ENCODE data around the gene COL5A2. TPM values are rescaled to one million over a fixed set of nuclear protein-coding genes. Genes with fewer than 3 reads are reported as not detected.

COL5A2 gene
- total and polyA plus RNA-seq, 9 of the 15 experiments (the other 6 are each of a cell fraction or from before 2014, with no cell fraction given) = 0.01 to 0.54 (median 0.19) TPM

DNA sequence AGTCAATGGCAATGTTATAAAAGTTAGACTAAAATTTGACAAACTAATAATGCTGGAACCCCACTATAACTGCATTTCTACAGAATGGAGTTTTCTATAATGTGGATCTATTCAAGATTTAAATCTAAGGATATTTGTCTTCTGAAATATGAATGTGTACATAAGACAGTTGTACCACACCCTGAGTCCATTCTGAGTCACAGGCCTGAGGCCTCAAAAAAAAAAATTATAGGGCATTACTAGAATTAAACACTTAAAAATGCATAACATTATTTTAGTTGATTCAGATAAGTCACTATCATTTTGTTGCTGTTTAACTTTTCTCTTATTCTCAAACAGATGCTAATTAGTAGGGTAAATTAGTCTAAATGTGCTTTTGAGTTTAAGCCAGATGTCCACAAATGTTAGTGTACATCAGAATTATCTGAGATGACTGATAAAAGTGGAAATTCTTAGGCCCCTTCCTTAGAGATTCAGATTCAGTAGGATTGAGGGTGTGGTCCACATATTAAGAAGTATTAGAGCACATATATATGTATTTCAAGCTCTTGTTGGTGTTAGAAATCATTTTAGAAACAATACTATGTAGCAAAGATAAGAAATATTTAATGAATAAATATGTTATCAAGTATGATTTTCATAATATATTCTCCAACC lies 42.4 kb upstream of the COL5A2 start:
- no peak overlapping the region for H3K27ac ChIP-seq (ENCODE audit: extremely low read depth, low read depth, low read length)
- no TSS peak for BruUV-seq (replicated peaks)
- H3K9me3 ChIP-seq (replicated peaks; ENCODE audit: control insufficient read depth, insufficient read depth, low read depth, low read length) = no peaks in the 10 kb centered on the region
- H4K20me1 ChIP-seq (replicated peaks; ENCODE audit: control insufficient read depth, insufficient read depth, low read length) = no peaks in the 10 kb centered on the region
- in situ Hi-C loops (cut with MboI) (no loop called here), intact Hi-C loops (cut with micrococcal nuclease) (no loop called here)
- no peak overlapping the region for H3K4me2 ChIP-seq (ENCODE audit: insufficient read depth, low read length)
- DNase-seq (ENCODE audit: extremely low read depth in 1 of 4, low spot score in 3 of 4) = no peak
- no peaks in the 10 kb centered on the region for H3K27me3 ChIP-seq (ENCODE audit: control insufficient read depth in 2 of 2, insufficient read depth in 2 of 2, low read length in 2 of 2)
- ATAC-seq = no peak
- no peak overlapping the region for H3K4me3 ChIP-seq
- no peak for FAIRE-seq
- H2AFZ ChIP-seq (ENCODE audit: low read depth, low read length) = no peak overlapping the region
- ChIA-PET CTCF (ENCODE audit: low intra/inter-chr PET ratio) (no interaction called here), POLR2A (no interaction called here)
- peaks cover 0 to 3% of the 10 kb centered on the region in 2 experiments; a peak in 2 of 5 replicates for H3K4me1 ChIP-seq (replicated peaks in 1 of 2; ENCODE audit: control insufficient read depth in 2 of 2, insufficient read depth in 2 of 2, low read length in 2 of 2)
- no peaks in the 10 kb centered on the region for H3K36me3 ChIP-seq (ENCODE audit: control insufficient read depth, insufficient read depth, low read length)
- no peak overlapping the region for H3K9ac ChIP-seq (ENCODE audit: insufficient read depth in 1 of 2, low read depth in 2 of 2, low read length in 2 of 2)
- no peaks in the 10 kb centered on the region for H3K79me2 ChIP-seq (ENCODE audit: control insufficient read depth, insufficient read depth, low read length)
- no peaks in the 10 kb centered on the region for H3K9me1 ChIP-seq (ENCODE audit: control insufficient read depth, insufficient read depth, low read length)
- TF ChIP-seq GTF3C2 (IDR thresholded peaks at IDR 0.05; ENCODE audit: borderline replicate concordance, extremely low read depth, insufficient read length) = no peak
- TF ChIP-seq, protein P1, sequence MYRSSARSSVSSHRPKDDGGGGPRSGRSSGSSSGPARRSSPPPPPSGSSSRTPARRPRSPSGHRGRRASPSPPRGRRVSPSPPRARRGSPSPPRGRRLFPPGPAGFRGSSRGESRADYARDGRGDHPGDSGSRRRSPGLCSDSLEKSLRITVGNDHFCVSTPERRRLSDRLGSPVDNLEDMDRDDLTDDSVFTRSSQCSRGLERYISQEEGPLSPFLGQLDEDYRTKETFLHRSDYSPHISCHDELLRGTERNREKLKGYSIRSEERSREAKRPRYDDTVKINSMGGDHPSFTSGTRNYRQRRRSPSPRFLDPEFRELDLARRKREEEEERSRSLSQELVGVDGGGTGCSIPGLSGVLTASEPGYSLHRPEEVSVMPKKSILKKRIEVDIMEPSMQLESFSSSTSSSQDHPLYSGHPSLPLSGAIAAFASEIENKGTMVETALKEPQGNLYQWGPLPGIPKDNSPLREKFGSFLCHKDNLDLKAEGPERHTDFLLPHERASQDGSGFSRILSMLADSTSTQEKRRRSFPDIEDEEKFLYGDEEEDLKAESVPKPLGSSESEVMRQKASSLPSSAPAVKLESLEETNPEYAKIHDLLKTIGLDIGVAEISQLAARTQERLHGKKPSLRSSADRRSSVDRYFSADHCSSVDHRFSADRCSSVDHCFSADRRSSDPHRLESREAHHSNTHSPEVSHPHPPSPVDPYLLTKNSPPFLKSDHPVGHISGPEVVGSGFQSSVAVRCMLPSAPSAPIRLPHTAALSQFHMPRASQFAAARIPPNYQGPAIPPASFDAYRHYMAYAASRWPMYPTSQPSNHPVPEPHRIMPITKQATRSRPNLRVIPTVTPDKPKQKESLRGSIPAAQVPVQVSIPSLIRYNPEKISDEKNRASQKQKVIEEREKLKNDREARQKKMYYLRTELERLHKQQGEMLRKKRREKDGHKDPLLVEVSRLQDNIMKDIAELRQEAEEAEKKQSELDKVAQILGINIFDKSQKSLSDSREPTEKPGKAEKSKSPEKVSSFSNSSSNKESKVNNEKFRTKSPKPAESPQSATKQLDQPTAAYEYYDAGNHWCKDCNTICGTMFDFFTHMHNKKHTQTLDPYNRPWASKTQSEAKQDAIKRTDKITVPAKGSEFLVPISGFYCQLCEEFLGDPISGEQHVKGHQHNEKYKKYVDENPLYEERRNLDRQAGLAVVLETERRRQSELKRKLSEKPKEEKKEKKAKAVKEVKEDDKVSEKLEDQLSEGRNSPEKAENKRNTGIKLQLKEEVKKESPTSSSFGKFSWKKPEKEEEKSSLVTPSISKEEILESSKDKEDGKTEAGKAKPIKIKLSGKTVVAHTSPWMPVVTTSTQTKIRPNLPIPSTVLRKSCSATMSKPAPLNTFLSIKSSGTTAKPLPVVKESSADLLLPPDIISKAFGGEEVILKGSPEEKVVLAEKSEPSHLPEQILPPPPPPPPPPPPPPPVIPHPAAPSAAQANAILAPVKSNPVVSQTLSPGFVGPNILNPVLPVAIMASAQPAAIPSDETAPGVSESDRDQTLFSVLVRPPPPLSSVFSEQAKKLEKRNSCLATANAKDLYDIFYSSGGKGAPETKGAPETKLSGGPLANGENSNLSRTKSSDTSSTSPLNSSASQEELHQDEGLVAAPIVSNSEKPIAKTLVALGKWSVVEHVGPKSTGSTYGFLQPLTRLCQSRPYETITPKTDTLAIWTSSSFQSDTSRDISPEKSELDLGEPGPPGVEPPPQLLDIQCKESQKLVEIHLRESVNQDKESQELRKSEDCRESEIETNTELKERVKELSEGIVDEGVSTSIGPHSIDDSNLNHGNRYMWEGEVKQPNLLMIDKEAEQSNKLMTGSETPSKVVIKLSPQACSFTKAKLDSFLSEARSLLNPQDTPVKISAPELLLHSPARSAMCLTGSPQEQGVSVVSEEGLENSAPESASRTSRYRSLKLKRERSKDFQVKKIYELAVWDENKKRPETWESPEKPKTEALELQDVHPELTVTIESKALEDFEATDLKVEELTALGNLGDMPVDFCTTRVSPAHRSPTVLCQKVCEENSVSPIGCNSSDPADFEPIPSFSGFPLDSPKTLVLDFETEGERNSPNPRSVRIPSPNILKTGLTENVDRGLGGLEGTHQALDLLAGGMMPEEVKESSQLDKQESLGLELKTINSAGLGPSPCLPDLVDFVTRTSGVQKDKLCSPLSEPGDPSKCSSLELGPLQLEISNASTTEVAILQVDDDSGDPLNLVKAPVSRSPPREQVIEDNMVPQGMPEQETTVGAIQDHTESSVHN (IDR thresholded peaks at IDR 0.05; ENCODE audit: borderline replicate concordance in 1 of 2, low read depth in 1 of 2) = no peak
- TF ChIP-seq ZNF124 (CRISPR knock-in tag; IDR thresholded peaks at IDR 0.05) = no peak
- no peak for TF ChIP-seq HNRNPH1 (optimal IDR thresholded peaks at IDR 0.05; ENCODE audit: low read depth, low read length)
- TF ChIP-seq, protein P2, sequence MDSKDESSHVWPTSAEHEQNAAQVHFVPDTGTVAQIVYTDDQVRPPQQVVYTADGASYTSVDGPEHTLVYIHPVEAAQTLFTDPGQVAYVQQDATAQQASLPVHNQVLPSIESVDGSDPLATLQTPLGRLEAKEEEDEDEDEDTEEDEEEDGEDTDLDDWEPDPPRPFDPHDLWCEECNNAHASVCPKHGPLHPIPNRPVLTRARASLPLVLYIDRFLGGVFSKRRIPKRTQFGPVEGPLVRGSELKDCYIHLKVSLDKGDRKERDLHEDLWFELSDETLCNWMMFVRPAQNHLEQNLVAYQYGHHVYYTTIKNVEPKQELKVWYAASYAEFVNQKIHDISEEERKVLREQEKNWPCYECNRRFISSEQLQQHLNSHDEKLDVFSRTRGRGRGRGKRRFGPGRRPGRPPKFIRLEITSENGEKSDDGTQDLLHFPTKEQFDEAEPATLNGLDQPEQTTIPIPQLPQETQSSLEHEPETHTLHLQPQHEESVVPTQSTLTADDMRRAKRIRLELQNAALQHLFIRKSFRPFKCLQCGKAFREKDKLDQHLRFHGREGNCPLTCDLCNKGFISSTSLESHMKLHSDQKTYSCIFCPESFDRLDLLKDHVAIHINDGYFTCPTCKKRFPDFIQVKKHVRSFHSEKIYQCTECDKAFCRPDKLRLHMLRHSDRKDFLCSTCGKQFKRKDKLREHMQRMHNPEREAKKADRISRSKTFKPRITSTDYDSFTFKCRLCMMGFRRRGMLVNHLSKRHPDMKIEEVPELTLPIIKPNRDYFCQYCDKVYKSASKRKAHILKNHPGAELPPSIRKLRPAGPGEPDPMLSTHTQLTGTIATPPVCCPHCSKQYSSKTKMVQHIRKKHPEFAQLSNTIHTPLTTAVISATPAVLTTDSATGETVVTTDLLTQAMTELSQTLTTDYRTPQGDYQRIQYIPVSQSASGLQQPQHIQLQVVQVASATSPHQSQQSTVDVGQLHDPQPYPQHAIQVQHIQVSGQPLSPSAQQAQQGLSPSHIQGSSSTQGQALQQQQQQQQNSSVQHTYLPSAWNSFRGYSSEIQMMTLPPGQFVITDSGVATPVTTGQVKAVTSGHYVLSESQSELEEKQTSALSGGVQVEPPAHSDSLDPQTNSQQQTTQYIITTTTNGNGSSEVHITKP (IDR thresholded peaks at IDR 0.05; ENCODE audit: partially characterized antibody) = no peak
- no peak for TF ChIP-seq RBM17 (IDR thresholded peaks at IDR 0.05; ENCODE audit: borderline replicate concordance, low read depth, low read length)
